IMR-90 (cell line): ENCODE data around the gene TMEM50A.

Experiments used
- CEBPB ChIP-seq: IDR thresholded peaks from 2 replicates; pipeline ENCODE4 v1.6.1; 2012; ENCODE audit warnings: low read depth, low read length, improper control_type of control experiment
- CHD1 ChIP-seq: IDR thresholded peaks from 2 replicates; pipeline ENCODE4 v1.6.1; 2012; ENCODE audit warnings: low read depth, low read length, improper control_type of control experiment
- NFE2L2 ChIP-seq: fragments of 150-350 bp; IDR thresholded peaks from 2 replicates; pipeline ENCODE4 v1.6.1; 2016; ENCODE audit warnings: low read depth, mild to moderate bottlenecking, low read length
- POLR2A ChIP-seq: IDR thresholded peaks from 2 replicates; pipeline ENCODE4 v1.6.1; 2012; ENCODE audit warnings: mild to moderate bottlenecking, low read depth, low read length
- RFX5 ChIP-seq: IDR thresholded peaks from 2 replicates; pipeline ENCODE4 v1.8.0; 2012; ENCODE audit warnings: low read depth, mild to moderate bottlenecking, low read length, moderate library complexity
- SMC3 ChIP-seq: fragments of 150-350 bp; IDR thresholded peaks from 2 replicates; pipeline ENCODE4 v1.6.1; 2016; ENCODE audit warnings: low read depth, mild to moderate bottlenecking, antibody characterized with exemption, low read length, moderate library complexity
- TF ChIP-seq, protein P1 (sequence below): fragments of 150-350 bp; IDR thresholded peaks from 2 replicates; pipeline ENCODE4 v1.6.1; 2017; ENCODE audit warnings: mild to moderate bottlenecking, antibody characterized with exemption, low read length, low read depth
- TF ChIP-seq, protein P2 (sequence below): conservative IDR thresholded peaks from 2 replicates; pipeline ENCODE4 v1.5.1; 2012; ENCODE audit warnings: mild to moderate bottlenecking, low read depth, low read length, improper control_type of control experiment
- TF ChIP-seq, protein P3 (sequence below): fragments of 150-350 bp; IDR thresholded peaks from 2 replicates; pipeline ENCODE4 v1.6.1; 2016; ENCODE audit warnings: low read depth, mild to moderate bottlenecking, low read length, moderate library complexity, borderline replicate concordance

DNA sequence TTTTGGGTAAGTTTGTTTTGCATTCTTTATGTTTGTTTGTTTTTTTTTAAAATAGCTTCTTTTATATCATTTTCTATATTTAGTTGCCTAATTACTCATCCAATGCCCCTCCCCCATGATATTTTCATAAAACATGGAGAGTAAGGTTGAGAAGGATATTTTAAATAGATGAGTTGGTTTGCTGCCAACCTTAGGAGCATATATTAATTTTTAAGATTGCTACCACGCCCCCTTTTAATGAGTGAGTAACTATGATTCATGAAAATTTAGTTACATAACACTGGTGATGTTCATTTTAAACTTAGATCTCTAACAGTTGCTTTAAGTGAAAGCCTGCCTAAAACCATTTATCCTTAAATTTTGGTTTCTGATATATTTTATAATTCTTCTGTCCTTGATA is 18.7 kb downstream of the TMEM50A start:
- TF ChIP-seq CEBPB (no peak), RFX5 (no peak), POLR2A (no peak), NFE2L2 (no peak), CHD1 (no peak), SMC3 (no peak)
- TF ChIP-seq, protein P1, sequence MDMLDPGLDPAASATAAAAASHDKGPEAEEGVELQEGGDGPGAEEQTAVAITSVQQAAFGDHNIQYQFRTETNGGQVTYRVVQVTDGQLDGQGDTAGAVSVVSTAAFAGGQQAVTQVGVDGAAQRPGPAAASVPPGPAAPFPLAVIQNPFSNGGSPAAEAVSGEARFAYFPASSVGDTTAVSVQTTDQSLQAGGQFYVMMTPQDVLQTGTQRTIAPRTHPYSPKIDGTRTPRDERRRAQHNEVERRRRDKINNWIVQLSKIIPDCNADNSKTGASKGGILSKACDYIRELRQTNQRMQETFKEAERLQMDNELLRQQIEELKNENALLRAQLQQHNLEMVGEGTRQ, result no peak
- TF ChIP-seq, protein P2, sequence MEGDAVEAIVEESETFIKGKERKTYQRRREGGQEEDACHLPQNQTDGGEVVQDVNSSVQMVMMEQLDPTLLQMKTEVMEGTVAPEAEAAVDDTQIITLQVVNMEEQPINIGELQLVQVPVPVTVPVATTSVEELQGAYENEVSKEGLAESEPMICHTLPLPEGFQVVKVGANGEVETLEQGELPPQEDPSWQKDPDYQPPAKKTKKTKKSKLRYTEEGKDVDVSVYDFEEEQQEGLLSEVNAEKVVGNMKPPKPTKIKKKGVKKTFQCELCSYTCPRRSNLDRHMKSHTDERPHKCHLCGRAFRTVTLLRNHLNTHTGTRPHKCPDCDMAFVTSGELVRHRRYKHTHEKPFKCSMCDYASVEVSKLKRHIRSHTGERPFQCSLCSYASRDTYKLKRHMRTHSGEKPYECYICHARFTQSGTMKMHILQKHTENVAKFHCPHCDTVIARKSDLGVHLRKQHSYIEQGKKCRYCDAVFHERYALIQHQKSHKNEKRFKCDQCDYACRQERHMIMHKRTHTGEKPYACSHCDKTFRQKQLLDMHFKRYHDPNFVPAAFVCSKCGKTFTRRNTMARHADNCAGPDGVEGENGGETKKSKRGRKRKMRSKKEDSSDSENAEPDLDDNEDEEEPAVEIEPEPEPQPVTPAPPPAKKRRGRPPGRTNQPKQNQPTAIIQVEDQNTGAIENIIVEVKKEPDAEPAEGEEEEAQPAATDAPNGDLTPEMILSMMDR, result no peak
- TF ChIP-seq, protein P3, sequence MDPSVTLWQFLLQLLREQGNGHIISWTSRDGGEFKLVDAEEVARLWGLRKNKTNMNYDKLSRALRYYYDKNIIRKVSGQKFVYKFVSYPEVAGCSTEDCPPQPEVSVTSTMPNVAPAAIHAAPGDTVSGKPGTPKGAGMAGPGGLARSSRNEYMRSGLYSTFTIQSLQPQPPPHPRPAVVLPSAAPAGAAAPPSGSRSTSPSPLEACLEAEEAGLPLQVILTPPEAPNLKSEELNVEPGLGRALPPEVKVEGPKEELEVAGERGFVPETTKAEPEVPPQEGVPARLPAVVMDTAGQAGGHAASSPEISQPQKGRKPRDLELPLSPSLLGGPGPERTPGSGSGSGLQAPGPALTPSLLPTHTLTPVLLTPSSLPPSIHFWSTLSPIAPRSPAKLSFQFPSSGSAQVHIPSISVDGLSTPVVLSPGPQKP, result no peak
